ENCODE data around the gene RPL21.

- no peak for TF ChIP-seq CTCF (optimal IDR thresholded peaks at IDR 0.05 in 1 of 3, IDR thresholded peaks at IDR 0.05 in 1 of 3, conservative IDR thresholded peaks at IDR 0.05 in 1 of 3; ENCODE audit: extremely low read depth in 1 of 3, insufficient read depth in 2 of 3, low read length in 3 of 3)
- no peak for TF ChIP-seq EZH2 (IDR thresholded peaks at IDR 0.05; ENCODE audit: low read length)
Measured at GRCh38 chr13:27290715-27291114, 39.4 kb downstream of the RPL21 start.
